ENCODE data around the gene KLHL34. TPM values are rescaled to one million over a fixed set of nuclear protein-coding genes. Genes with fewer than 3 reads are reported as not detected.
A peak's percentile ranks its signal among the peaks of the same experiment; 100 is the strongest.

KLHL34 gene
- total and polyA plus RNA-seq, 8 donors: 0.10 to 0.37 (median 0.23) TPM; not detected in 2

DNA sequence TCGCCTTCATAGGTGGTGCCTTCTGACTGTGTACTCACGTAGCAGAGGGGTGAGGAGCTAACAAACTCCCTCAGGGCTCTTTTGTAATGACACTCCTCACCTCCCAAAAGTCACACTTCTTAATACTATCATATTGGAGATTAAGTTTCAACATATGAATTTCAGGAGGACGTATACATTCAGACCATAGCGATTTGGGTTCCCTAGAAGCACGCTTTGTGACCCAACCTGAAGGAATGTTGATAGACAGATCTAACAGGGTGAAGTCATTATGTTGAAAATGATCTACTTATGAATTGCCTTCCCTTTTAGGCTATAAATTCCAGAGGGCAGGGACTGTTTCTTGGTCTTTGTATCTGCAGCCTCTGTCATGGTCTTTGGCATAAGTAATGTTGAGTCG, 3.2 kb upstream of the KLHL34 start:
- Histone ChIP-seq H3K4me3 (no peak overlapping the region), H3K9me3 (no peaks in the 10 kb centered on the region), H3K4me1 (no peaks in the 10 kb centered on the region), H3K27me3 (peaks cover 13 to 38% of the 10 kb centered on the region in 2 donors), H3K27ac (no peak overlapping the region), H3K36me3 (no peaks in the 10 kb centered on the region)
- intact Hi-C loops (cut with DNase I): no loop called here
- DNase-seq (no peak), ATAC-seq (no peak)
- TF ChIP-seq, protein P1, sequence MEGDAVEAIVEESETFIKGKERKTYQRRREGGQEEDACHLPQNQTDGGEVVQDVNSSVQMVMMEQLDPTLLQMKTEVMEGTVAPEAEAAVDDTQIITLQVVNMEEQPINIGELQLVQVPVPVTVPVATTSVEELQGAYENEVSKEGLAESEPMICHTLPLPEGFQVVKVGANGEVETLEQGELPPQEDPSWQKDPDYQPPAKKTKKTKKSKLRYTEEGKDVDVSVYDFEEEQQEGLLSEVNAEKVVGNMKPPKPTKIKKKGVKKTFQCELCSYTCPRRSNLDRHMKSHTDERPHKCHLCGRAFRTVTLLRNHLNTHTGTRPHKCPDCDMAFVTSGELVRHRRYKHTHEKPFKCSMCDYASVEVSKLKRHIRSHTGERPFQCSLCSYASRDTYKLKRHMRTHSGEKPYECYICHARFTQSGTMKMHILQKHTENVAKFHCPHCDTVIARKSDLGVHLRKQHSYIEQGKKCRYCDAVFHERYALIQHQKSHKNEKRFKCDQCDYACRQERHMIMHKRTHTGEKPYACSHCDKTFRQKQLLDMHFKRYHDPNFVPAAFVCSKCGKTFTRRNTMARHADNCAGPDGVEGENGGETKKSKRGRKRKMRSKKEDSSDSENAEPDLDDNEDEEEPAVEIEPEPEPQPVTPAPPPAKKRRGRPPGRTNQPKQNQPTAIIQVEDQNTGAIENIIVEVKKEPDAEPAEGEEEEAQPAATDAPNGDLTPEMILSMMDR (IDR thresholded peaks at IDR 0.05): no peak

DNA sequence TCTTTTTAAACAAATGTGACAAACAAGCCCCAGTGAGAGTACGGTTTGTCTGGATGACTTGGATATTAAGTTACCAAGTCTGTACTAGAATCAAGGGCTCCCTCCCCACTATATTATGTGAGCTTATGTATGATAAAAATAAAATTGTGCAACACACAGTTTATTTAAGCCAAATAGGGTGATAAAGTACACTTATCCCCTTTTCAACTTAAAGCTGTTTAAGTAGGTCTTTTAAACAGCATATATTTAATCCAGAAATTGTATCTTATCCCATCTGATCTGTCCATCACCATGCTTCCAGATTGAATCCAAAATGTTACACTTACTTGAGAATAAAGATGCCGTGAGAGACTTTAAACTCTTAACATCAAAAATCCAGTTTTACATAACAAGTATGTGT, 2.0 kb upstream of the KLHL34 start:
- TF ChIP-seq, protein P1 (IDR thresholded peaks at IDR 0.05): no peak
- Histone ChIP-seq H3K27me3 (peaks cover 14 to 47% of the 10 kb centered on the region in 2 donors), H3K9me3 (no peaks in the 10 kb centered on the region), H3K36me3 (no peaks in the 10 kb centered on the region), H3K4me1 (no peaks in the 10 kb centered on the region), H3K27ac (no peak overlapping the region), H3K4me3 (no peak overlapping the region)
- no peak for ATAC-seq
- intact Hi-C loops (cut with DNase I): no loop called here
- DNase-seq: peak in 2 of 4 donors; percentile 31 to 41

DNA sequence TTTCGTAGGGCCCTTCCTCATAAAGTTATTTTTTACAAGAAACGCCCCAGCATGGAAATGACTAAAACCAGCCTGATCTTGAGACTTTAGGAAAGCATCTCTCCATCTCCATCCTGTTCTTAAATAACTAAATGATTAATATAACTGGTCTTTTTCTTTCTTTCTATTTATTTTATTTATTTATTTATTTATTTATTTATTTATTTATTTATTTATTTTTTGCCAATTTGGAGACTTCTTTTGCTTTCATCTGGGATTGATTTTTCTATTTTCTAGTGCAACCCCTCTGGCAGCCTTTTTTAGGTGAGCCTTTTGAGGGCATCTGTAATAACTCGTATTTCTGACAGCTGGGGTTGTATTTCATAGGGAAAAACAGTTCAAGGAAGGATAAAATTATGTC, 1.2 kb upstream of the KLHL34 start:
- intact Hi-C loops (cut with DNase I): no loop called here
- no peak overlapping the region for H3K27ac ChIP-seq
- H3K4me3 ChIP-seq: no peak overlapping the region
- TF ChIP-seq, protein P1 (IDR thresholded peaks at IDR 0.05): no peak
- H3K4me1 ChIP-seq: no peaks in the 10 kb centered on the region
- H3K36me3 ChIP-seq: no peaks in the 10 kb centered on the region
- H3K9me3 ChIP-seq: no peaks in the 10 kb centered on the region
- no peak for DNase-seq
- peaks cover 14 to 47% of the 10 kb centered on the region in 2 donors for H3K27me3 ChIP-seq
- no peak for ATAC-seq

DNA sequence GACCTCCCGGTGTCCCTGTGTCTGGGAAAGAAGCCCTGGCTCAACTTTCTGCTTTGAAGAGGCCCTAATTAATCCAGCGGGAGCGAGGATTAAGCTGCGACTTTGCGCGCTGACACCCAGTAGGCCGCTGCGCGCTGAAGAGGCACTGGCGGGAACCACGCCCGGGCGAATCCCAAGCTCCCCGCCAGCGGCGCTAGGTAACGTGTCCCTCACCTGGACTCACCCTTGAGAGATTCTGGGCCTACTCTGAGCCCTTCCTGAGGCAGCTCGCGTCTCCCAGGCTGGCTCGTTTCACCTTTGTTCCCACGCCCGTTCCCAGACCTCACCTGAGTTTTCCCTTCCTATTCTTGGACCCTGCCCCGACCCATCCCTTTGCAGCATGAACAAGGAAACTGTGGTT, 616 bp upstream of the KLHL34 start:
- no peaks in the 10 kb centered on the region for H3K4me1 ChIP-seq
- peaks cover 14 to 47% of the 10 kb centered on the region in 2 donors for H3K27me3 ChIP-seq
- no peaks in the 10 kb centered on the region for H3K9me3 ChIP-seq
- no peaks in the 10 kb centered on the region for H3K36me3 ChIP-seq
- DNase-seq: peak in 1 of 4 donors; percentile 31
- H3K27ac ChIP-seq: no peak overlapping the region
- H3K4me3 ChIP-seq: no peak overlapping the region
- intact Hi-C loops (cut with DNase I): no loop called here
- ATAC-seq: peak; percentile 68
- TF ChIP-seq, protein P1 (IDR thresholded peaks at IDR 0.05): no peak

DNA sequence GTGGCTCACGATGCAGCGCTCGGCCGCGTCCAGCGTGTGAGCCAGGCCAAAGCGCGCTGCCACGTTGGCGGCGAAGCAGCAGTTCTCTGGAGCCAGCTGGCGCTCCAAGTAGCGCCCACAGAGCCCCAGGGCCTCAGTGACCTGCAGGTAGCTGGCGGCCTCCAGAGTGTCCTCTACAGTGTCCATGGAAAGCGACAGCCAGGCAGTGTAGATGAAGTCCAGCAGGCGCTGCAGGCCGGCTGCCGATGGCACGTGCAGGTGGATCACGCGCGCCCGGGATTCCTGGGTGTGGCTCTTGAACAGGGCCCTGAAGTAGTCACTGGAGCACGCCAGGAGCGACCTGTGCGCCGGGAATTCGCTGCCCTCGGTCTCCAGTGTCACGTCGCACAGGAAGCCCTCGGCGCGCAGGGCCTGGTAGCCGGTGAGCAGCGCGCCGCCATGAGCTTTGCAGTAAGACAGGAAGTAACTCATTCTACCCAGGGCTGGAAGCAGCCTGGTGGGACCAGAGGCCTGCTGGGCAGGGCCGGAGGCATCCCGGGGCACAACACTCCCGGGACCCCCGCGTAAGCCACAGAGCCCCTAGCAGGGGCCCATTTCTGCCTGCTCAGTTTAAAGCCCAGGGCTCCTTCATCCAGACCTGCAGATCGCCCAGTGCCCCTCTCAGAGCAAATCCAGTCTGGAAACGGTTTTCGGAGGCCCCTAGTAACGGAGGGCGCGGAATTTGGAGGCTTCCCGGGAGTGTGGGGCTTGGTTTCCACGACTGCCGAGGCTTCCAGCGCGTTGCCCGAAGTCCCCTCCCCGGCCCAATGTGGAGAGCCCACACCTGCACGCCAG, 595 bp downstream of the KLHL34 start:
- ATAC-seq (no peak), DNase-seq (peak in 1 of 4 donors; percentile 25)
- Histone ChIP-seq H3K9me3 (no peaks in the 10 kb centered on the region), H3K27ac (no peak overlapping the region), H3K4me1 (no peaks in the 10 kb centered on the region), H3K36me3 (no peaks in the 10 kb centered on the region), H3K27me3 (peaks cover 14 to 47% of the 10 kb centered on the region in 2 donors), H3K4me3 (no peak overlapping the region)
- TF ChIP-seq, protein P1 (IDR thresholded peaks at IDR 0.05): no peak
- intact Hi-C loops (cut with DNase I): no loop called here
